HL-60 (cell line): ENCODE data around the gene REL.
A peak's percentile ranks its signal among the peaks of the same experiment; 100 is the strongest.

Experiments used
- DNase-seq, 2 experiments: peaks; one replicate each; pipeline ENCODE4 v3.0.0-alpha.2; 2010 to 2020; ENCODE audit warnings: low read depth in 1 of 2, low spot score in 1 of 2
- H3K27ac ChIP-seq: fragments of 250-450 bp; sonication (Bioruptor Pico); replicated peaks from 2 replicates; pipeline ENCODE4 v1.5.1; 2020; ENCODE audit warnings: mild to moderate bottlenecking, moderate library complexity
- H3K27me3 ChIP-seq: fragments of 250-450 bp; sonication (Bioruptor Pico); 2 replicates; pipeline ENCODE4 v1.5.1; 2021; ENCODE audit warnings: mild to moderate bottlenecking, moderate library complexity; ENCODE audit not compliant: insufficient read depth, poor library complexity, severe bottlenecking
- H3K4me3 ChIP-seq: replicated peaks from 2 replicates; pipeline ENCODE4 v1.5.1; 2011; ENCODE audit warnings: mild to moderate bottlenecking, control low read depth, low read length; ENCODE audit not compliant: insufficient read depth
- GABPA ChIP-seq: IDR thresholded peaks from 2 replicates; pipeline ENCODE4 v1.6.1; 2012; ENCODE audit warnings: low read depth
- POLR2AphosphoS5 ChIP-seq: IDR thresholded peaks from 2 replicates; pipeline ENCODE4 v1.6.1; 2012; ENCODE audit warnings: low read depth
- SPI1 ChIP-seq: IDR thresholded peaks from 2 replicates; pipeline ENCODE4 v1.6.1; 2012; ENCODE audit warnings: low read depth, mild to moderate bottlenecking, borderline replicate concordance
- TF ChIP-seq, protein P1 (sequence below): IDR thresholded peaks from 2 replicates; pipeline ENCODE4 v1.6.1; 2012; ENCODE audit warnings: low read depth; ENCODE audit not compliant: insufficient replicate concordance
- TF ChIP-seq, protein P2 (sequence below): IDR thresholded peaks from one replicate; pipeline ENCODE4 v1.5.1; 2011; ENCODE audit warnings: low read length, control low read depth, inconsistent platforms; ENCODE audit not compliant: insufficient read depth

The REL gene

GRCh38 chr2:60852282-60852860 is 29.0 kb upstream of the REL start:
- DNase-seq = peak; percentile 51 to 78
- Histone ChIP-seq H3K4me3 (no peak overlapping the region), H3K27ac (peak overlapping the region; percentile 53), H3K27me3 (no peaks in the 10 kb centered on the region)
- no peak for TF ChIP-seq GABPA
- TF ChIP-seq, protein P1, sequence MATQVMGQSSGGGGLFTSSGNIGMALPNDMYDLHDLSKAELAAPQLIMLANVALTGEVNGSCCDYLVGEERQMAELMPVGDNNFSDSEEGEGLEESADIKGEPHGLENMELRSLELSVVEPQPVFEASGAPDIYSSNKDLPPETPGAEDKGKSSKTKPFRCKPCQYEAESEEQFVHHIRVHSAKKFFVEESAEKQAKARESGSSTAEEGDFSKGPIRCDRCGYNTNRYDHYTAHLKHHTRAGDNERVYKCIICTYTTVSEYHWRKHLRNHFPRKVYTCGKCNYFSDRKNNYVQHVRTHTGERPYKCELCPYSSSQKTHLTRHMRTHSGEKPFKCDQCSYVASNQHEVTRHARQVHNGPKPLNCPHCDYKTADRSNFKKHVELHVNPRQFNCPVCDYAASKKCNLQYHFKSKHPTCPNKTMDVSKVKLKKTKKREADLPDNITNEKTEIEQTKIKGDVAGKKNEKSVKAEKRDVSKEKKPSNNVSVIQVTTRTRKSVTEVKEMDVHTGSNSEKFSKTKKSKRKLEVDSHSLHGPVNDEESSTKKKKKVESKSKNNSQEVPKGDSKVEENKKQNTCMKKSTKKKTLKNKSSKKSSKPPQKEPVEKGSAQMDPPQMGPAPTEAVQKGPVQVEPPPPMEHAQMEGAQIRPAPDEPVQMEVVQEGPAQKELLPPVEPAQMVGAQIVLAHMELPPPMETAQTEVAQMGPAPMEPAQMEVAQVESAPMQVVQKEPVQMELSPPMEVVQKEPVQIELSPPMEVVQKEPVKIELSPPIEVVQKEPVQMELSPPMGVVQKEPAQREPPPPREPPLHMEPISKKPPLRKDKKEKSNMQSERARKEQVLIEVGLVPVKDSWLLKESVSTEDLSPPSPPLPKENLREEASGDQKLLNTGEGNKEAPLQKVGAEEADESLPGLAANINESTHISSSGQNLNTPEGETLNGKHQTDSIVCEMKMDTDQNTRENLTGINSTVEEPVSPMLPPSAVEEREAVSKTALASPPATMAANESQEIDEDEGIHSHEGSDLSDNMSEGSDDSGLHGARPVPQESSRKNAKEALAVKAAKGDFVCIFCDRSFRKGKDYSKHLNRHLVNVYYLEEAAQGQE = no peak
- TF ChIP-seq SPI1 = peak; percentile 70; the same call in 1 of the 2 replicates
- TF ChIP-seq, protein P2, sequence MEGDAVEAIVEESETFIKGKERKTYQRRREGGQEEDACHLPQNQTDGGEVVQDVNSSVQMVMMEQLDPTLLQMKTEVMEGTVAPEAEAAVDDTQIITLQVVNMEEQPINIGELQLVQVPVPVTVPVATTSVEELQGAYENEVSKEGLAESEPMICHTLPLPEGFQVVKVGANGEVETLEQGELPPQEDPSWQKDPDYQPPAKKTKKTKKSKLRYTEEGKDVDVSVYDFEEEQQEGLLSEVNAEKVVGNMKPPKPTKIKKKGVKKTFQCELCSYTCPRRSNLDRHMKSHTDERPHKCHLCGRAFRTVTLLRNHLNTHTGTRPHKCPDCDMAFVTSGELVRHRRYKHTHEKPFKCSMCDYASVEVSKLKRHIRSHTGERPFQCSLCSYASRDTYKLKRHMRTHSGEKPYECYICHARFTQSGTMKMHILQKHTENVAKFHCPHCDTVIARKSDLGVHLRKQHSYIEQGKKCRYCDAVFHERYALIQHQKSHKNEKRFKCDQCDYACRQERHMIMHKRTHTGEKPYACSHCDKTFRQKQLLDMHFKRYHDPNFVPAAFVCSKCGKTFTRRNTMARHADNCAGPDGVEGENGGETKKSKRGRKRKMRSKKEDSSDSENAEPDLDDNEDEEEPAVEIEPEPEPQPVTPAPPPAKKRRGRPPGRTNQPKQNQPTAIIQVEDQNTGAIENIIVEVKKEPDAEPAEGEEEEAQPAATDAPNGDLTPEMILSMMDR = no peak
- no peak for TF ChIP-seq POLR2AphosphoS5

- DNase-seq = peak in 1 of 2 experiments; percentile 8
- Histone ChIP-seq H3K4me3 (no peak overlapping the region), H3K27ac (no peak overlapping the region), H3K27me3 (no peaks in the 10 kb centered on the region)
- peak; percentile 75; the same call in 1 of the 2 replicates for TF ChIP-seq SPI1
- TF ChIP-seq, protein P1 = no peak
These were observed 27.8 kb upstream of the REL start for GRCh38 chr2:60853531-60853930.

GRCh38 chr2:60855989-60856669 is 25.2 kb upstream of the REL start:
- no peak overlapping the region for H3K27ac ChIP-seq
- DNase-seq = peak in 1 of 2 experiments; percentile 38
- H3K27me3 ChIP-seq = no peaks in the 10 kb centered on the region
- TF ChIP-seq, protein P2 = no peak
- no peak for TF ChIP-seq SPI1
- no peak for TF ChIP-seq POLR2AphosphoS5
- TF ChIP-seq, protein P1 = no peak
- no peak for TF ChIP-seq GABPA
- no peak overlapping the region for H3K4me3 ChIP-seq
